ENCODE measurements around the gene PCDHA11. TPM values are rescaled to one million over a fixed set of nuclear protein-coding genes. Genes with fewer than 3 reads are reported as not detected.
"Not testable (repeated sequence)": the region's sequence is repeated elsewhere in the genome, so short reads cannot be mapped to it uniquely, and the experiment has no call there.

PCDHA11 gene
- total RNA-seq, 4 donors from 2014 or later, result 0.17 to 0.94 (median 0.34) TPM; not detected in 1

DNA sequence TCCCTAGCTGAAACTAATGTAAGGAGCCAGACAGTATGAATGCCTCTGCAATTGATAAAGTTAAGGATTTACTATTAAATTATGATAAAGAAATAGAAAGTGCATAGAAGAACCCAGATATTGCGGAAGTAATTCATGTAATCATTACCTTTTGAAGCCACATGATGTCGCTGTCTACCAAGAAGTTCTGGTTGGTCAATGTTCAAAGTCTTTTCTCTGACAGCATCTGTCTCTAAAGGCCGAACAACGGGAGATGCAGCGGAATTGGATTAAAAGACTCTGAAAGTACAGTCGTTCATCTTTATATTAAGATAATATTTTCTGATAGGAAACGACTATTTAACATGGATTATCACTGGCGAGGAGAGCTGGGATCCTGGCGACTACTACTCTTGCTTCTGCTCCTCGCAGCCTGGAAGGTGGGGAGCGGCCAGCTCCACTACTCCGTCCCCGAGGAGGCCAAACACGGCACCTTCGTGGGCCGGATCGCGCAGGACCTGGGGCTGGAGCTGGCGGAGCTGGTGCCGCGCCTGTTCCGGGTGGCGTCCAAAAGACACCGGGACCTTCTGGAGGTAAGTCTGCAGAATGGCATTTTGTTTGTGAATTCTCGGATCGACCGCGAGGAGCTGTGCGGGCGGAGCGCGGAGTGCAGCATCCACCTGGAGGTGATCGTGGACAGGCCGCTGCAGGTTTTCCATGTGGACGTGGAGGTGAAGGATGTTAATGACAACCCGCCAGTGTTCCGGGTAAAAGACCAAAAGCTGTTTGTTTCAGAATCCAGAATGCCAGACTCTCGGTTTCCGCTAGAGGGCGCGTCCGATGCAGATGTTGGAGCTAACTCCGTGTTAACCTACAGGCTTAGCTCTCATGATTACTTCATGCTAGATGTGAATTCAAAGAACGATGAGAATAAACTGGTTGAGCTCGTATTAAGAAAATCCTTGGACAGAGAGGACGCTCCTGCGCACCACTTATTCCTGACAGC, 27.5 kb upstream of the PCDHA11 start, which contains the start of gene PCDHA8:
Gene PCDHA8, plus strand, starts transcription at position 210 of the 985 bp plus-strand sequence. Its CDS starts 135 bp downstream, at position 345.
- no peak for DNase-seq (ENCODE audit: low spot score in 2 of 2)
- 25 to 29% methylated on average over 46 to 47 of the region's 47 CpGs for WGBS, 2 donors
- TF ChIP-seq POLR2A (IDR thresholded peaks at IDR 0.05), result no peak
- intact Hi-C loops (cut with DNase I; ENCODE audit: low total_unique reads), result no loop called here
- H3K4me3 ChIP-seq (ENCODE audit: low read depth, poor library complexity, severe bottlenecking), result no peak within 1 kb of the TSS

GRCh38 chr5:140842798-140843733, 25.7 kb upstream of the PCDHA11 start:
- no peak overlapping the region for H3K4me3 ChIP-seq (ENCODE audit: low read depth, poor library complexity, severe bottlenecking)
- DNase-seq (ENCODE audit: low spot score in 2 of 2), result no peak
- intact Hi-C loops (cut with DNase I; ENCODE audit: low total_unique reads), result no loop called here
- WGBS, 2 donors, result 42 to 61% methylated on average over 42 to 76 of the region's 87 CpGs
- TF ChIP-seq POLR2A (IDR thresholded peaks at IDR 0.05), result no peak
- TF ChIP-seq CTCF (IDR thresholded peaks at IDR 0.05), result no peak

DNA sequence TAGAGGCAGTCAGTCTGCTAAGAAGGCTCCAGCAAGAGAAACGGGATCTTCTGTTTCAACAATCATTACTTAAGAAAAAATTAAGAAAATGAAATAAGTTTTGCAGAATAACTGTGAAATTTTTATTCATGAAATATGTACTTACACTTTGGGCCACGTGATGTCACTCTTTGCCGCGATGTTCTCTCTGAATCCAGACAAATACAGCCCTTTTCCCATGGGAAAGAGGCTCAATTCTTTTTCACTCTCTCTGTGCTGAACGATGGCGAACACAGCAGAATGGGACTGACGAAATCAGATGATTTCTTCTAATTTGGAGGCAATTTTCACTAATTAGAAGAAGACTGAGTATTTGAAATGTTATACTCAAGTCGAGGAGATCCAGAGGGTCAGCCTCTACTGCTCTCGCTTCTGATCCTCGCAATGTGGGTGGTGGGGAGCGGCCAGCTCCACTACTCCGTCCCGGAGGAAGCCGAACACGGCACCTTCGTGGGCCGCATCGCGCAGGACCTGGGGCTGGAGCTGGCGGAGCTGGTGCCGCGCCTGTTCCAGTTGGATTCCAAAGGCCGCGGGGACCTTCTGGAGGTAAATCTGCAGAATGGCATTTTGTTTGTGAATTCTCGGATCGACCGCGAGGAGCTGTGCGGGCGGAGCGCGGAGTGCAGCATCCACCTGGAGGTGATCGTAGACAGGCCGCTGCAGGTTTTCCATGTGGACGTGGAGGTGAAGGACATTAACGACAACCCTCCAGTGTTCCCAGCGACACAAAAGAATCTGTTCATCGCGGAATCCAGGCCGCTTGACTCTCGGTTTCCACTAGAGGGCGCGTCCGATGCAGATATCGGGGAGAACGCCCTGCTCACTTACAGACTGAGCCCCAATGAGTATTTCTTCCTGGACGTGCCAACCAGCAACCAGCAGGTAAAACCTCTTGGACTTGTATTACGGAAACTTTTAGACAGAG, 20.3 kb upstream of the PCDHA11 start, which contains the start of gene PCDHA9:
Gene PCDHA9, plus strand, starts transcription at position 244 of the 964 bp plus-strand sequence. Its CDS starts 114 bp downstream, at position 358.
- DNase-seq (ENCODE audit: low spot score in 2 of 2); intact Hi-C loops (cut with DNase I; ENCODE audit: low total_unique reads); H3K4me3 ChIP-seq (ENCODE audit: low read depth, poor library complexity, severe bottlenecking): not testable (repeated sequence)
- WGBS, 2 donors, result 25% methylated on average over 28 to 37 of the region's 48 CpGs

DNA sequence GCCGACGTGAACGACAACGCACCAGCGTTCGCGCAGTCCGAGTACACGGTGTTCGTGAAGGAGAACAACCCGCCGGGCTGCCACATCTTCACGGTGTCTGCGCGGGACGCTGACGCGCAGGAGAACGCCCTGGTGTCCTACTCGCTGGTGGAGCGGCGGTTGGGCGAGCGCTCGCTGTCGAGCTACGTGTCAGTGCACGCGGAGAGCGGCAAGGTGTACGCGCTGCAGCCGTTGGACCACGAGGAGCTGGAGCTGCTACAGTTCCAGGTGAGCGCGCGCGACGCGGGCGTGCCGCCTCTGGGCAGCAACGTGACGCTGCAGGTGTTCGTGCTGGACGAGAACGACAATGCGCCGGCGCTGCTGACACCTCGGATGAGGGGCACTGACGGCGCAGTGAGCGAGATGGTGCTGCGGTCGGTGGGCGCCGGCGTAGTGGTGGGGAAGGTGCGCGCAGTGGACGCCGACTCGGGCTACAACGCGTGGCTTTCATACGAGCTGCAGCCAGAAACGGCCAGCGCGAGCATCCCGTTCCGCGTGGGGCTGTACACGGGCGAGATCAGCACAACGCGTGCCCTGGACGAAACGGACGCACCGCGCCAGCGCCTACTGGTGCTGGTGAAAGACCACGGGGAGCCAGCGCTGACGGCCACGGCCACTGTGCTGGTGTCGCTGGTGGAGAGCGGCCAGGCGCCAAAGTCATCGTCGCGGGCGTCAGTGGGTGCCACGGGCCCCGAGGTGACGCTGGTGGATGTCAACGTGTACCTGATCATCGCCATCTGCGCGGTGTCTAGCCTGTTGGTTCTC, 18.7 kb upstream of the PCDHA11 start:
- WGBS, 2 donors, result 43 to 55% methylated on average over 82 to 88 of the region's 101 CpGs
- intact Hi-C loops (cut with DNase I; ENCODE audit: low total_unique reads), result loop anchor here (2.0 kb wide), 1 partner anchor 51 kb away; no protein-coding TSS in a partner anchor
- H3K4me3 ChIP-seq (ENCODE audit: low read depth, poor library complexity, severe bottlenecking); DNase-seq (ENCODE audit: low spot score in 2 of 2): not testable (repeated sequence)

DNA sequence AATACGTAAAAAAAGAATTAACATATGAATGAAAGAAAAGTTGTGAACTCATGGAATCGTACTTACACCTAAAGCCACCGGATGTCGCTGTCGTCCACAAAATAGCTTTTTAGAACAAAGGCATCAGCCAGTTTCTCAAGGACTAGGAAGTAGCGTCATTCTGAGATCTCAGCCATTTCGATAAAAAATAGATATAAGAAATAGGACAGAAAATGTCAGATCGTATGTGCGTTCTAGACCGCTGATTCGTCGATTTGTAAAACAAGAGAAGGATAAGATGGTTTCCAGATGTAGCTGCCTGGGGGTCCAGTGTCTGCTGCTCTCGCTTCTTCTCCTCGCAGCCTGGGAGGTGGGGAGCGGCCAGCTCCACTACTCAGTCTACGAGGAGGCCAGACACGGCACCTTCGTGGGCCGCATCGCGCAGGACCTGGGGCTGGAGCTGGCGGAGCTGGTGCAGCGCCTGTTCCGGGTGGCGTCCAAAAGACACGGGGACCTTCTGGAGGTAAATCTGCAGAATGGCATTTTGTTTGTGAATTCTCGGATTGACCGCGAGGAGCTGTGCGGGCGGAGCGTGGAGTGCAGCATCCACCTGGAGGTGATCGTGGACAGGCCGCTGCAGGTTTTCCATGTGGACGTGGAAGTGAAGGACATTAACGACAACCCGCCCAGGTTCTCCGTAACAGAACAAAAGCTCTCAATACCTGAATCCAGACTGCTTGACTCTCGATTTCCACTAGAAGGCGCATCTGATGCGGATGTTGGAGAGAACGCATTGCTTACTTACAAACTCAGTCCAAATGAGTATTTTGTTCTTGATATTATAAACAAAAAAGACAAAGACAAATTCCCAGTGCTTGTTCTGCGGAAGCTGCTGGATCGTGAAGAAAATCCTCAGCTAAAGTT, 12.7 kb upstream of the PCDHA11 start, which contains the start of gene PCDHA10:
Gene PCDHA10, plus strand, starts transcription at position 126 of the 903 bp plus-strand sequence. Its CDS starts 152 bp downstream, at position 278.
- 16 to 30% methylated on average over 43 to 44 of the region's 44 CpGs for WGBS, 2 donors
- intact Hi-C loops (cut with DNase I; ENCODE audit: low total_unique reads), result no loop called here
- no peak for TF ChIP-seq POLR2A (IDR thresholded peaks at IDR 0.05)
- no peak for TF ChIP-seq CTCF (IDR thresholded peaks at IDR 0.05)
- no peak for DNase-seq (ENCODE audit: low spot score in 2 of 2)
- H3K4me3 ChIP-seq (ENCODE audit: low read depth, poor library complexity, severe bottlenecking), result peak within 1 kb of the TSS; percentile 11

All from lower leg skin (tissue), 4 donors.